GM21529 (cell line): ENCODE results near the gene VPS9D1.
A peak's percentile ranks its signal among the peaks of the same experiment; 100 is the strongest.

ENCODE experiments used
- ATAC-seq: cut with Tn5 transposase; IDR thresholded peaks from one replicate; pipeline ENCODE4 v1.9.1; 2021; ENCODE audit not compliant: unreplicated experiment

Gene VPS9D1, protein sequence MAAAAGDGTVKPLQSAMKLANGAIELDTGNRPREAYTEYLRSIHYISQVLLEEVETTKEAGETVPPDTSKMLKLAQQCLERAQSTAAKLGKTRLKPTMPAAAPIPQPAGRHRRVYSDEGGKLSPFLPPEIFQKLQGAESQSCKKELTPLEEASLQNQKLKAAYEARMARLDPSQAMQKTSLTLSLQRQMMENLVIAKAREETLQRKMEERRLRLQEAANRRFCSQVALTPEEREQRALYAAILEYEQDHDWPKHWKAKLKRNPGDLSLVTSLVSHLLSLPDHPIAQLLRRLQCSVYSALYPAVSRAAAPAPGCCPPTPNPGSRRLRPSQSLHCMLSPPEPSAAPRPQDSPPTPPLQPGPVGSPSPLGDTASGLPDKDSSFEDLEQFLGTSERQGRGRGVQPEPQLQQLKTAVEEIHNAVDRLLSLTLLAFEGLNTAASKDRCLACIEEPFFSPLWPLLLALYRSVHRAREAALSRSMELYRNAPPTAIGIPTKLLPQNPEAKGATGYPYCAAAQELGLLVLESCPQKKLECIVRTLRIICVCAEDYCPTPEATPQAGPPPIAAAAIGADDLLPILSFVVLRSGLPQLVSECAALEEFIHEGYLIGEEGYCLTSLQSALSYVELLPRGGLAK

DNA sequence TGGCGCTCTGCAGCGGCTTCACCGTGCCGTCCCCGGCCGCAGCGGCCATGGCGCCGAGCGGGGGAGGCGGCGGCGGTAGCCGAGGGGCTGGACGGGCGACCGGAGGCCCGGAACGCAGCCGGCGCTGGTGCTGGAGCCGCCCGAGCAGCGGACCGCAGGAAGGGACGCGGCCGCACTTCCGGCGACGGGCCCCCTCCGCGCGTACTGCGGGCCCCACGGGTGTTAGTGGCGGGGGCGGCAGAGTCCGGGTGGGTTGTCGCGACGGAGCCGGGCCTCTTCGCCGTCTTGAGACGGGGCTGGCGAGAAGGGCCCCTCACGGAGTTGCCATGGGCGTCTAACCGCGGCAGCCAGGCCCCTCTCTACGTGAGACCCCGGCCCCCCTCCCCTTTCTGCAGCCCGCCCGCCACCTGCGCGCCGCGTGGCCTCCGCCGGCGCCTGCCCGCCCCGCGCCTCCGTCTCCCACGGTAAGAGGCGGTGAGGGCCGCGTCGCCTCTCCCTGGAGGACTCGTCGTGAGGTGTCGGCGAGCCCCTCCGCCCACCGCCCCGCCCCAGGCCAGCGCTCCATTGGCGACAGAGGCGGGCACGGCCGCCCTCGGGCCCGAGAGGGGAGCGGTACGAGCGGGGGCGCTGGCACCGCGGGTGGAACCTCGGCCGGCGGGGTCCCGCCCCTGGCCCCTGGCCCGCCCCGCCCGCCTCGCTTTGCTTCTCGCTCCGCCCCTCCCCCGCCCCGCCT lies at the start of gene VPS9D1, which contains the start of gene ZNF276:
VPS9D1 (minus strand) TSS at position 86 of the 733 bp plus-strand sequence; CDS start at position 49, 37 bp downstream.
ZNF276 (plus strand) TSS at position 725 of the 733 bp plus-strand sequence. CDS start 104 bp downstream, outside the sequence.
- peak; percentile 48 for ATAC-seq

DNA sequence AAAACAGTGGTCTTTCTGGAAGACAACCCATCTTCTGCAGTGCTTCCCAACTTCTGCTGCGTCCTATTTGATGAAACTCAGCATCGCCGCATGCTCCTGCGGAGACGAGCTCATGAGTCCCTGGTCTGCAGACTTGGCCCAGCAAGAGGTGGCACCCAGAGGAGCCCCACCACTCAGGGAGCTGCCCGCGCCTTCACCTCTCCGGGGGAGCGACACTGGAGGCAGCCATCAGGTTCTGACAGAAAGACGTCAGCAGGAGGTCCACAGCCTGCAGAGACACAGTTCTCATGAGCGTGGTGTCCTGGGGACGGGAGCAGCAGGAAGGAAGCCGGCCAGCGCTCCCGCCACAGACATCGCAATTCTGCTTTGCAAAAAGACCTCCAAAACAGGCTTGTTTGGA lies 49.7 kb upstream of the VPS9D1 start:
- no peak for ATAC-seq

DNA sequence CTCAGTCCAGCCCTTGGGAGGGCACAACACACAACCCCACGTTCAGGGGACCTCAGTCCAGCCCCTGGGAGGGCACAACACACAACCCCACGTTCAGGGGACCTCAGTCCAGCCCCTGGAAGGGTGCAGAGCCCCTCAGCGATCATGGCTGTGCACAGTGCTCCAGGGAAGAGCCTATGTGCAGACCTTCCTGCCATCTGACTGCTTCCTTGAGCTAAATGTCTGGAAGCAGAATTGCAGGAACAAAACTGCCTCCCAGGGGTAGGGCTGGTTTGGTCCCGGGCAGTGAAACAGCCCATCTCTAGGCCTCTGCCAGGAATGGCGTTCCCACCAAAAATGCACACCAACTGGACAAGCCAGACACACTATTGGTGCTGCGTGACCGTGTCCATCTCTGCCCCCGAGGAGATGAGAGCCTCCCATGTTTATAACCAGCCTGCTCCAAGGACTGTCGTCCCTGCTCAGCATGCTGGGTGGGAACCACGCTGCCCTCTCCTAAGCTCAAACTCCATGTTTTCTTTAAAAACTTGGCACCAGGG lies 44.7 kb upstream of the VPS9D1 start:
- ATAC-seq: peak; percentile 1

DNA sequence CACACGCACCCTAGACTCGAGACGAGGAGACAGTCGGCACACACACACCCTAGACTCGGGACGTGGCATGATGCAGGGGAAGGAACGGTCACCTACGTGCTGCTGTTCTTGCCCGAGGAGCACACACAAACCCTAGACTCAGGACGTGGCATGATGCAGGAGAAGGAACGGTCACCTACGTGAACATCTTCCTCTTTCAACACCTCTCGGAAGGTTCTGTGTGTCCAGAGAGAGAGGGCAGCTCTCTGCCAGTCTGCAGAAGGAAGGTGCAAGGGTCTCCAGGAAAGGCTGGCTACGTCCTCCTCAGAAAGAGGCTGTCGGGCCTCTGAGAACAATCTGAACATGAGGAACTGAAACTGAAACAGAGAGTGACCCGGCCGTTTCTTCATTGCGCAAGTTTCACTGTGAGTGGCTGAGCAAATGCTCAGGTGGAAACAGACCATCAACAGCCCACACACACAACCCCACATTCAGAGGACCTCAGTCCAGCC lies 44.1 kb upstream of the VPS9D1 start:
- peak; percentile 93 for ATAC-seq

DNA sequence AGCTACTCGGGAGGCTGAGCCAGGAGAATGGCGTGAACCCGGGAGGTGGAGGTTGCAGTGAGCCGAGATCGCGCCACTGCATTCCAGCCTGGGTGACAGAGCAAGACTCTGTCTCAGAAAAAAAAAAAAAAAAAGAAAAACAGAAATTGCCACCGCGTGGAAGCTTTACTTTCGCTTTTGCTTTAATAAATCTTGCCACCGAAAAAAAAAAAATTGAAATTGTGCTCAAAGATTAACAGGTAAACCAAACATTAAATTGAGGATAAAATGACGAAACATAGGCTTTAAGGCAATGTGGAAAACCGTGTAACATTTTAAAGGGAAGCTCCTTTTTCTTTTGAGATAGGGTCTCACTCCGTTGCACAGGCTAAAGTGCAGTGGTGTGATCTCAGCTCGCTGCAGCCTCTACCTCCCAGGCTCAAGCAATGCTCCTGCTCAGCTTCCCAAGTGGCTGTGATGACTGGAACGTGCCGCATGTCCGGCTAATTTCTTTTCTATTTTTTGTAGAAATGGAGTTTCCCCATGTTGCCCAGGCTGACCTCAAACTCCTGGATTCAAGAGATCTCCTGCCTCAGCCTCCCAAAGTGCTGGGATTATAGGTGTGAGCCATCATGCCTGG lies 40.7 kb upstream of the VPS9D1 start:
- ATAC-seq: no peak

DNA sequence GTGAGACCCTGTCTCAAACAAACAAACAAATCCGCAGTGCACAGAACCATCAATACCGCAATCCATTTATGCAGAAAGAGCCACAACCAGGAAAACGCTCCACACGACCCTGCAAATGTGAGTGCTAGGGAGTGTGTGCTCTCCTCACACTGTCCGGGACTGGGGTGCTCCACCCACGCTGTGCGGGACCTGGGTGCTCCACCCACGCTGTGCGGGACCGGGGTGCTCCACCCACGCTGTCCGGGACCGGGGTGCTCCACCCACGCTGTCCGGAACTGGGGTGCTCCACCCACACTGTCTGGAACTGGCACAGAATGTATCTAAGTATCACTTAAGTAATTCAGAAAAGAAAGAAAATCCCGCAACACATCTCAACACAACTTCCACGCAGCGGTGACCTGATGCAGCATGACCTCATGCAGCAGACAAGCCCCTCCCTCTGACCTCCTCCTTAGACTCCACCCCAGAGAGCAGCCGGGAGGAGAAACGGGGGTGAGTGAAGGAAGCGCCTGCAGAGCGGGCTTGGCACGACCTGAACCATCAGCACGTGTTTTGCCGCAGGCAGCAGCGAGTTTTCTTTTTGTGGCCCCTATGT lies 39.1 kb upstream of the VPS9D1 start:
- no peak for ATAC-seq

DNA sequence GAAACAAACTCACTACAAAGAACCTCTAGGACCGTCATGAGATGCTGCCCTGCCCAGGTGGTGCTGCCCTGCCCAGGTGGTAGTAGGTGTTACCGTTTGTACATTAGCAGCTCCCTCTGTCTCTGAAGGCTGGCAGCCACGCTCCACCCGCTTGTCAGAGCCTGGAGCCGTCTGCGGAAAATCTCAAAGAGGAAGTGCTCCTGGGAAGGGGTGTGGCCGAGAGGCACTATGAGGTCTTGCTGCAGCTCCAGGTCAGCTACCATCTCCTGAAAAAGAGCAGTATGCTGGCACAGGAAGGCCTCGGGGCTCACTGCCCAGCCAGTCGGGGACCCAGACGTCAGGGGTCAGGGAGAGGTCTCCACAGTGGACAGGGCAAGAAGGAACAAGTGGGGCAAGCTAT lies 28.9 kb upstream of the VPS9D1 start:
- no peak for ATAC-seq

DNA sequence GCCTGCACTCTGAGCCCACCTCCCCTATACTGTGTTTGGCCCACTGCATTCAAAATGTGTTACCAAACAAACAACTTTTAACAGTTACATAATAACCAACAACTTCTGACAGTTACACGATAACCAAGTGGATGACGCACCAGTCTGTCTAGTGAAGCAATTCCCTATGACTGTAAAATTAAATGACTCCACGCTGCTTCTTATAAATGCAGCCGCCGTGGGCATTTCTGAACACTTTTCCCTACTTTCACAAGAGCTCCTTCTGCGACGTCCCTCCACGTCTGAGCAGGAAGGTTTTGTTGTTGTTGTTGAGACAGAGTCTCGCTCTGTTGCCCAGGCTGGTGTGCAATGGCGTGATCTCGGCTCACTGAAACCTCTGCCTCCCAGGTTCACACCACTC lies 28.2 kb upstream of the VPS9D1 start:
- ATAC-seq: no peak

DNA sequence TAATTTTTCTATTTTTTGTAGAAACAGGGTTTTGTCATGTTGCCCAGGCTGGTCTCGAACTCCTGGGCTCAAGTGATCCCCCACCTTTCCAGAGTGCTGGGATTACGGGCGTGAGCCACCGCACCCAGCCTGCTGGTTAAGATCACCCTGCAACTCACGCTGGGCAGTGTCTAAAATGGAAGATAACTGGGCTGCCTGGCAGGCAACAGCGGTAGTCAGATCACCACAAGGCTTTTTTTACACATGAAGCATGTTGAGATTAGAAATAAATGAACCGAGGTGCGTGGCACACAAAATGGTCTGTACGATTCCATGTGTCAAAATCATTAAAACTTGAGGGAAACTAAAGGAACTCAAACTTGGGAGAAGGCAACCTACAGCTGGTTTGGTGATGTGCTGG lies 27.4 kb upstream of the VPS9D1 start:
- ATAC-seq: no peak

DNA sequence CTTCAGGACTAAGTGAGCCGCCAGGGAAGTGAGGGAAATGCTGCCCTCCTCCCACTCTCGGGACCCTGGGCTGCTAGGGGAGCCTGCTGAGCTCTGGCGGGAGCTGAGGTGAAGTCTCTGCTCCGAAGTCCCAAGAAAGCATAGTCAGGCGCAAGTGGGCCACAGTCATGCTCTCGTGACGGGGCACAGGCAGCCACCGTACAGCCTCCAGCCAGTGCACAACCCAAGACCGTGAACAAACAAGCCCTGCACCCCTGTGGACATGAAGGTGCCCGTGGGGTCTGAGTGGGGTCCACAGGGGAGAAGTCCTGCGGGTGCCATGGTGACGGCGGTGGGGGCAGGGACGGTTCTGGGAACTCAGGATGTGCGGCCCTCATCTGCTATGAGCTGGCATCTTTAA lies 25.3 kb upstream of the VPS9D1 start:
- ATAC-seq: no peak

DNA sequence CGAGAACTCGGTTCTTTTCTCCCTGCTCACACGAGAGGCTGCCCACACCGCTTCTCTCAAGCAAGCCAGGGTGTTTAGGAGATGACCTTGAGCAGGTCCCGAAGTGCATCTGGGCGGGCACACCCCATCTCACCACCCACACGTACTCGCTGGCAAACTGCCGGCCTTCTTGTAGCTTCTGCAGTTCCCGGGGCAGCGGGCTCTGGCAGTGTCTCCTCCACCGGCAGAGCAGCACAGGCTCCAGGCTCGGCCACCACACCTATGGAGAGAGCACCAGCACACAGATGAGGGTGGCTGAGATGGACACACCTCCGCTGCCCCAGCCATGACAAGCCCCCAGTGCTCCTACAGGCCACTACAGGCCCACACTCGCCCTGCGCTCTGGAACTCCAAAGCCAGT lies 24.1 kb upstream of the VPS9D1 start:
- no peak for ATAC-seq

DNA sequence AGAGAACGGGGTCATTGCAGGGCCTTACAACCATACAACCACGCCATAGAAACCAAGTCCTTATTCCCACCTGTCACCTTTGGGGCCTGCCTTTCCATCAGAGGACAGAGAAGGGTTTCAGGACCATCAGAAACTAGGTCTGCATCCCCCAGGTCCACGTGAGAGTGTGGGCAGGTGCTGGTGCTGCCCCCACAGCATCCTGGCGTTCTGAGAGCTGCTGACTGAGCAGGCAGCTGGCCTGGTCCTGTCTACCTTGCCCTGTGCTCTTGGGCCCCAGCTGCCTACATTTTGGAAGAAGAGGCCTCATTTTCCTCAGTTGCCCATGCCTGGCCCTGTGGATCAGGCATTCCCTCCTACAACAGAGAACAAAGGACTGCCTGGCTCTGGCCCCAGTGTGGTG lies 22.2 kb upstream of the VPS9D1 start:
- no peak for ATAC-seq

DNA sequence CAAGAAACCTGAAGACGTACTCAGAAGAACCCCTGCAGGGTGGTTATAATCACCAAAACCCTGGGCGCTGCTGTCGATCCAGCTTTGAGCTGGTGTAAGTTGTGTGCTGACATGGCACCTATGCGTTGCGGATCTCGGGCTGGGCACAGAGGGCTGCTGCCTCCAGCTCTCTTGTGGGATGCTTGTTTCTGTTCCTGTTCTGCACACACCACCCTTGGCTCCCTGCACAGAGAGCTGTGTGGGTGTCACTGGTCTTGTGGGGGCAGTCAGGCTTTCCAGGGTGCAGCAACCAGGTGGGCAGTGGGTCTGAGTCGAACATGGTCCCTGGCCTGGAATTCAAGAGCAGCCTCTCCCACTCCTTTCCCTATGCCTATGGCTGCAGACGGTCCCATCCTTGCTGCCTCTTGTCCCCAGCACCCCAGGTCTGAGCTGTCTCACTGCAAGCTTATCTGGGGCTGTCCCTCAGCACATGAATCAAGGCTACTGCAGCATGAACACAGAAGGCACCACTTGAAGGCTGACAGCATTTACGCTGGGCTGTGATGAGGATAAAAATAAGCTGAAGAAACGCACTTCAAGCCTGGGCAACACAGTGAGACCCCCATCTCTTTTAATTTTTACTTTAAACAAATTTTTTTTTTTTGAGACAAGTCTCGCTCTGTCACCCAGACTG lies 20.8 kb upstream of the VPS9D1 start:
- ATAC-seq: no peak

DNA sequence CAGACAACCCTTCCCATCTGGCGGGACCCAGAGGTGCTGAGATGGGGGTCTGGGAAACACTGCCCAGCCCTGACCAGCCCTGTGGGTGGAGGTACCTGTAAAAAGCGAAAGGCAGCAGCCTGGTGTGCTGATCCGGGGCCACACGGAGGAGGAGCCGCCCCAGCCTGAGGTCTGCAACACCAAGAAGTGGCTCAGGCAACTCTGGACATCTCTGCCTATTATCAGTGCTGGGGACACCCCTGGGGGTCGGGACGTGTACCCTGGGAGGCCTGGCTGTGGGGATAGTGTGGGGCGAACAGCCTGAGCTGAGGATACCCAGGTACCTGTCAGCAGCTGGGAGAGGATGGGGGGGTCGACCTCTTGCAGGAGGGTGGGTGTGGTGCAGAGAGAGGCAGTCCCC lies 18.7 kb upstream of the VPS9D1 start:
- ATAC-seq: no peak

DNA sequence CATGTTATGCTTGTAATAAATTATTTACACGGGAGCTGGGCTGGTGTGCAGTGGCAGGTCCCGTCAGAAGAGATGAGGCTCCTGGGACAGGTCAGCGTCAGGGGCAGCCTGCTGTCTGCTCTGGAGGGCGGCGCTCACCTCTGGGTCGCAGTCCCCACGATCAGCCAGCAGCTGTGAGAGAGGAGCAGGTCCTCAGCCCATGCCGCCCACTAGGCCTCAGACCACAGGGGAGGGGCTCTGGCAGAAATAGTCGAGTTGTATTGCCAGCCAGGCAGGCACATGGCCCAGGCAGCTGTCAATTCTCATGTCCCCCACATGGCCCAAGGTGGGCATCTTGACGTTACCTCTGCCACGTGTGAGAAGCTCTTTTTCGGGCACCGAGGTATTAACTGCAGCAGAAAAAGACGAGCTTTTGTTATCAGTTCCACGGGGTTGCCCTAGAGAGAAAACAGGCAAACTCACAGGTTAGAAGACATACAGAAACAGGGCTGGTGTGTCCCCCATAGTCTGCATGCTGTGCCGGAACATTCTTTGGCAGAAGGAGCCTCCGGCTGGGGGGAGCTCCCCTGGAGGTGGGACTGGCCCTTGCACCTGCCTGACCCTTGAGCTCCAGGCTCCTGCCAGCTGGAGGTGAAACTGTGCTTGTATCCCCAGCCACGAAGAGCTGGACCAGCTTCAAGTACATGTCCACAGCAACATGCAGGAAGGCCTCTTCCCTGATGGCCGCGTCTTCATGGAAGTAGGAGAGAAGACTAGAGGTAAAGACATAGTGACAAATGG lies 18.0 kb upstream of the VPS9D1 start:
- no peak for ATAC-seq

DNA sequence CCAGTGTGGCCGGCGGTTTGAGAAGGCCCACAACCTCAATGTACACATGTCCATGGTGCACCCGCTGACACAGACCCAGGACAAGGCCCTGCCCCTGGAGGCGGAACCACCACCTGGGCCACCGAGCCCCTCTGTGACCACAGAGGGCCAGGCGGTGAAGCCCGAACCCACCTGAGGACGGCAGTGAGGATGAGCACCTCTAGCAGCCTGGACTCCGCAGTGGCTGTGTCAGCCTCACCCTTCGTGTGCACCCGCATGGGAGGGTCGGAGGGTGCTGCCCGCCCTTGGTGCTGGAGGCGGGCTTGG lies 17.3 kb upstream of the VPS9D1 start:
- ATAC-seq: no peak

DNA sequence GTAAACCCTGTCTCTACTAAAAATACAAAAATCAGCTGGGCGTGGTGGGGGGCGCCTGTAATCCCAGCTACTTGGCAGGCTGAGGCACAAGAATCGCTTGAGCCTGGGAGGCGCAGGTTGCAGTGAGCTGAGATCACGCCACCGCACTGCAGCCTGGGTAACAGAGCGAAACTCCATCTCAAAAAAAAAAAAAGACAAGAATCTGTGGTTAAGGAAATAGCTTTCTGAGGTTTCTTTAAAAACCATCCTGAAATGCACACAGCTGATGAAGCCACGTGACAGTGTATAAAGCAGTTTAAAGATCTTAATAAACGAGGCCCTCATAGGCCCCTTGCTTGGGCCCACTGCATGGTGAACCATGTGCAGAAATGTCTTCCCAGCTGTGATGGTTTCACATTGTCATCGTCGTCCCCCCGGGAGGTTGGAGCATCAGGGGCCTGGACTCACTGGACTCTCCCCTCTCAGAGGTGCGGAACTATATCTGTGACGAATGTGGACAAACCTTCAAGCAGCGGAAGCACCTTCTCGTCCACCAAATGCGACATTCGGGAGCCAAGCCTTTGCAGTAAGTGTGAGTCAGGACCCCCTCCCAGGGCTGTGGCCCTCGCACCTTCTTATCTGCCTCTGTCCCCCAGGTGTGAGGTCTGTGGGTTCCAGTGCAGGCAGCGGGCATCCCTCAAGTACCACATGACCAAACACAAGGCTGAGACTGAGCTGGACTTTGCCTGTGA lies 16.8 kb upstream of the VPS9D1 start:
- no peak for ATAC-seq

DNA sequence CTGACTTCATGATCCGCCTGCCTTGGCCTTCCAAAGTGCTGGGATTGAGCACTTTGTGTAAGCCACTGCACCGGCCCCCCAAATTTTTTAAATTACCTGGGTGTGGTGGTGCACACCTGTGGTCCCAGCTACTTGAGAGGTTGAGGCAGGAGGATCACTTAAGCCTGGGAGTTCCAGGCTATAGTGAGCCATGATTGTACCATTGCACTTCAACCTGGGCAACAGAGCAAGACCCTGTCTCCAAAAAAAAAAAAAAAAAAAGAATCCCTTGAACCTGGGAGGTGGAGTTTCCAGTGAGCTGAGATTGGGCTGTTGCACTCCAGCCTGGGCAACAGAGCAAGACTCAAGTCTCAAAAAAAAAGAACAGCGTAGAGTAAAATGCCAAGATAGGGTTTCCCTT lies 15.9 kb upstream of the VPS9D1 start:
- ATAC-seq: no peak

DNA sequence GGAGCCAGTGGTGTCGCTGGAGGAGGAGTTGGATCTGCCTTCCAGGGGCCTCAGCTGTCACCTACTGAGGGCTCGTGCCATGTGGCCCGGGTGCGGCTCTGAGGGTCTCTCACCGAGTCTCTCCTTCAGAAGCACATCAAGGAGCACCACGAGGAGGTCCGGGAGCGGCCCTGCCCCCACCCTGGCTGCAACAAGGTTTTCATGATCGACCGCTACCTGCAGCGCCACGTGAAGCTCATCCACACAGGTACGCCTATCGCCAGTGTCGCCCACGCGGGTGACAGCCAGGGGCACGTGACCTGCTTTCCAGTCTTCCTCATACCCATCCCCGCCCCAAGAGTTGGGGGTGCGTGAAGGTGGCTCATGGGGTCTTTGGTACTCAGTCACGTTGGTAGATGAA lies 13.1 kb upstream of the VPS9D1 start:
- no peak for ATAC-seq
